H1 (cell line): ENCODE results near the gene PROM2. TPM values are rescaled to one million over a fixed set of nuclear protein-coding genes. Genes with fewer than 3 reads are reported as not detected.

Experiments
- CTCF ChIA-PET: fragments of 300-600 bp; sonication (Branson Sonifier 250); formaldehyde crosslinking; loops from one replicate; lab custom pipeline; 2021; ENCODE audit not compliant: partially characterized antibody; lab: Charles Lee
- POLR2A ChIA-PET: fragments of 300-600 bp; sonication (Branson Sonifier 250); formaldehyde crosslinking; loops from one replicate; lab custom pipeline; 2021; ENCODE audit warnings: inconsistent platforms; ENCODE audit not compliant: partially characterized antibody; lab: Charles Lee
- DNase-seq, 2 experiments: peaks; one replicate each; pipeline versions ENCODE4 v3.0.0 to v3.0.0-alpha.2; 2010 to 2022; ENCODE audit warnings: low spot score in 2 of 2, low read depth in 1 of 2, mixed read lengths in 1 of 2
- FAIRE-seq: peaks from 2 replicates; lab custom pipeline; 2011; peaks lifted over from hg19 to GRCh38; lab: Jason Lieb, UNC
- H2AFZ ChIP-seq: 2 replicates; pipeline ENCODE4 v1.8.1; 2012; ENCODE audit warnings: low read length, inconsistent platforms
- H2AK5ac ChIP-seq: 2 replicates; pipeline ENCODE4 v1.6.1; 2013; ENCODE audit warnings: low read depth, low read length
- H2BK120ac ChIP-seq: replicated peaks from 2 replicates; pipeline ENCODE3; 2013; ENCODE audit warnings: low read depth, low read length, inconsistent platforms
- H2BK12ac ChIP-seq: 2 replicates; pipeline ENCODE4 v1.6.1; 2013; ENCODE audit warnings: low read depth, low read length
- H2BK15ac ChIP-seq: 2 replicates; pipeline ENCODE4 v1.6.1; 2013; ENCODE audit warnings: low read length
- H2BK20ac ChIP-seq: 2 replicates; pipeline ENCODE4 v1.6.1; 2013; ENCODE audit warnings: low read length
- H2BK5ac ChIP-seq: 2 replicates; pipeline ENCODE4 v1.6.1; 2013; ENCODE audit warnings: low read depth, low read length
- H3K14ac ChIP-seq: 2 replicates; pipeline ENCODE4 v1.6.1; 2013; ENCODE audit warnings: inconsistent platforms; ENCODE audit not compliant: insufficient read length
- H3K18ac ChIP-seq: 2 replicates; pipeline ENCODE4 v1.6.1; 2013; ENCODE audit warnings: low read length; ENCODE audit errors: extremely low read depth
- H3K23ac ChIP-seq: 2 replicates; pipeline ENCODE4 v1.6.1; 2013; ENCODE audit warnings: inconsistent platforms; ENCODE audit not compliant: insufficient read length
- H3K23me2 ChIP-seq: 2 replicates; pipeline ENCODE4 v1.6.1; 2013; ENCODE audit warnings: low read depth, low read length
- H3K27ac ChIP-seq: 2 replicates; pipeline ENCODE4 v1.6.1; 2011; ENCODE audit warnings: low read depth, low read length, inconsistent platforms
- H3K27me3 ChIP-seq, 4 experiments: replicated peaks in 1 of 4; 1 replicate in 1 of 4; 2 replicates in 3 of 4; pipeline versions ENCODE4 v1.6.1 to v1.8.1; 2011 to 2013; ENCODE audit warnings: low read length in 3 of 4, mild to moderate bottlenecking in 3 of 4, inconsistent platforms in 2 of 4, mixed read lengths in 2 of 4, moderate library complexity in 1 of 4; ENCODE audit not compliant: control insufficient read depth in 3 of 4, insufficient read depth in 3 of 4; ENCODE audit errors: extremely low read depth in 1 of 4
- H3K36me3 ChIP-seq, 4 experiments: 2 replicates each; pipeline versions ENCODE4 v1.6.1 to v1.8.1; 2011 to 2013; ENCODE audit warnings: mild to moderate bottlenecking in 4 of 4, low read length in 3 of 4, moderate library complexity in 2 of 4, control low read depth in 1 of 4, inconsistent platforms in 1 of 4; ENCODE audit not compliant: insufficient read depth in 4 of 4, control insufficient read depth in 2 of 4
- H3K4ac ChIP-seq: replicated peaks from 2 replicates; pipeline ENCODE3; 2013; ENCODE audit warnings: low read length, low read depth, mixed read lengths, inconsistent platforms; ENCODE audit not compliant: insufficient read length
- H3K4me1 ChIP-seq, 4 experiments: replicated peaks in 1 of 4; 1 replicate in 1 of 4; 2 replicates in 3 of 4; pipeline versions ENCODE4 v1.6.1 to v1.8.1; 2011 to 2013; ENCODE audit warnings: low read length in 3 of 4, inconsistent platforms in 2 of 4, mixed read lengths in 1 of 4; ENCODE audit not compliant: insufficient read depth in 4 of 4, control insufficient read depth in 3 of 4
- H3K4me2 ChIP-seq, 2 experiments: 2 replicates each; pipeline versions ENCODE4 v1.6.1 to v1.8.1; 2011 to 2013; ENCODE audit warnings: low read depth in 2 of 2, low read length in 2 of 2, control low read depth in 1 of 2, inconsistent platforms in 1 of 2, mild to moderate bottlenecking in 1 of 2; ENCODE audit not compliant: insufficient read depth in 1 of 2
- H3K4me3 ChIP-seq, 4 experiments: fragments of 200-600, 300-600 bp in 1 of 4; sonication (generic), shearing (Covaris generic), sonication (Bioruptor Twin) in 1 of 4; 2 replicates each; pipeline versions ENCODE4 v1.5.1 to v1.8.1; 2011 to 2016; ENCODE audit warnings: low read length in 4 of 4, low read depth in 3 of 4, control low read depth in 2 of 4, inconsistent platforms in 2 of 4, mild to moderate bottlenecking in 2 of 4, mixed read lengths in 1 of 4, moderate library complexity in 1 of 4; ENCODE audit not compliant: insufficient read depth in 2 of 4; ENCODE audit errors: extremely low read depth in 1 of 4
- H3K56ac ChIP-seq: replicated peaks from 2 replicates; pipeline ENCODE3; 2013; ENCODE audit warnings: low read depth, mild to moderate bottlenecking, mixed read lengths, low read length, inconsistent platforms; ENCODE audit not compliant: insufficient read length
- H3K79me1 ChIP-seq: 2 replicates; pipeline ENCODE4 v1.6.1; 2013; ENCODE audit warnings: low read depth, low read length, control low read depth
- H3K79me2 ChIP-seq, 2 experiments: 2 replicates each; pipeline versions ENCODE4 v1.6.1 to v1.8.1; 2012 to 2013; ENCODE audit warnings: low read length in 2 of 2, mild to moderate bottlenecking in 2 of 2, inconsistent platforms in 1 of 2; ENCODE audit not compliant: insufficient read depth in 2 of 2, control insufficient read depth in 1 of 2
- H3K9ac ChIP-seq, 4 experiments: replicated peaks in 1 of 4; 1 replicate in 1 of 4; 2 replicates in 3 of 4; pipeline versions ENCODE4 v1.6.1 to v1.8.1; 2011 to 2013; ENCODE audit warnings: low read depth in 3 of 4, low read length in 3 of 4, control low read depth in 2 of 4, mild to moderate bottlenecking in 2 of 4, moderate library complexity in 2 of 4, inconsistent platforms in 1 of 4; ENCODE audit errors: extremely low read depth in 1 of 4
- H3K9me3 ChIP-seq, 2 experiments: 2 replicates each; pipeline versions ENCODE4 v1.6.1 to v1.8.1; 2012 to 2013; ENCODE audit warnings: mild to moderate bottlenecking in 2 of 2, moderate library complexity in 2 of 2, control low read depth in 1 of 2, inconsistent platforms in 1 of 2, low read depth in 1 of 2, low read length in 1 of 2, mixed read lengths in 1 of 2; ENCODE audit not compliant: insufficient read depth in 2 of 2
- H4K20me1 ChIP-seq, 2 experiments: replicated peaks in 1 of 2; 2 replicates each; pipeline versions ENCODE3 to v1.8.1; 2011 to 2013; ENCODE audit warnings: inconsistent platforms in 2 of 2, low read length in 2 of 2, mild to moderate bottlenecking in 1 of 2; ENCODE audit not compliant: insufficient read depth in 2 of 2, control insufficient read depth in 1 of 2
- H4K5ac ChIP-seq: 2 replicates; pipeline ENCODE4 v1.6.1; 2013; ENCODE audit warnings: low read length, low read depth, mixed read lengths, inconsistent platforms; ENCODE audit not compliant: insufficient read length
- H4K8ac ChIP-seq: 2 replicates; pipeline ENCODE4 v1.8.0; 2013; ENCODE audit warnings: mild to moderate bottlenecking, moderate library complexity, low read length, inconsistent platforms; ENCODE audit not compliant: insufficient read depth; ENCODE audit errors: extremely low read depth
- H4K91ac ChIP-seq: replicated peaks from 2 replicates; pipeline ENCODE3; 2013; ENCODE audit warnings: low read length, mixed read lengths, inconsistent platforms; ENCODE audit not compliant: insufficient read length
- BACH1 ChIP-seq: IDR thresholded peaks from 2 replicates; pipeline ENCODE4 v1.6.1; 2012; ENCODE audit warnings: low read length, improper control_type of control experiment
- CHD1 ChIP-seq: IDR thresholded peaks from 2 replicates; pipeline ENCODE4 v1.6.1; 2012; ENCODE audit warnings: low read depth, low read length, improper control_type of control experiment
- CHD2 ChIP-seq: IDR thresholded peaks from 2 replicates; pipeline ENCODE4 v1.6.1; 2012; ENCODE audit warnings: low read length, improper control_type of control experiment
- EZH2 ChIP-seq: fragments of 200-600 bp; sonication (generic); IDR thresholded peaks from 2 replicates; pipeline ENCODE4 v1.7.1; 2012; ENCODE audit warnings: low read depth, mild to moderate bottlenecking, moderate library complexity, low read length, inconsistent platforms; ENCODE audit not compliant: severe bottlenecking
- KDM5A ChIP-seq: fragments of 200-600 bp; IDR thresholded peaks from 2 replicates; pipeline ENCODE4 v1.7.1; 2012; ENCODE audit warnings: mild to moderate bottlenecking, low read length, inconsistent platforms, mixed read lengths
- MAFK ChIP-seq: IDR thresholded peaks from 2 replicates; pipeline ENCODE4 v1.6.1; 2012; ENCODE audit warnings: low read depth, mild to moderate bottlenecking, improper control_type of control experiment, low read length
- RFX5 ChIP-seq: IDR thresholded peaks from 2 replicates; pipeline ENCODE4 v1.6.1; 2011; ENCODE audit warnings: low read depth, low read length, improper control_type of control experiment, borderline replicate concordance
- RXRA ChIP-seq: IDR thresholded peaks from 2 replicates; pipeline ENCODE4 v1.6.1; 2011; ENCODE audit warnings: low read depth, mild to moderate bottlenecking, low read length, moderate library complexity; ENCODE audit not compliant: insufficient read depth
- SIN3A ChIP-seq, 2 experiments: IDR thresholded peaks in 1 of 2; conservative IDR thresholded peaks in 1 of 2; 2 replicates each; pipeline ENCODE4 v1.6.1; 2011 to 2012; ENCODE audit warnings: low read length in 2 of 2, improper control_type of control experiment in 1 of 2, low read depth in 1 of 2, mild to moderate bottlenecking in 1 of 2
- SIX5 ChIP-seq: IDR thresholded peaks from 2 replicates; pipeline ENCODE4 v1.6.1; 2011; ENCODE audit warnings: mild to moderate bottlenecking, low read depth, low read length
- SRF ChIP-seq: IDR thresholded peaks from 2 replicates; pipeline ENCODE4 v1.6.1; 2011; ENCODE audit warnings: mild to moderate bottlenecking, low read depth, low read length, moderate library complexity
- TAF7 ChIP-seq: optimal IDR thresholded peaks from 2 replicates; pipeline ENCODE3; 2011; ENCODE audit warnings: low read depth, mild to moderate bottlenecking, inconsistent platforms, low read length, moderate library complexity, borderline replicate concordance
- TCF12 ChIP-seq: IDR thresholded peaks from 2 replicates; pipeline ENCODE4 v1.6.1; 2011; ENCODE audit warnings: low read depth, mild to moderate bottlenecking, low read length
- TEAD4 ChIP-seq: IDR thresholded peaks from 2 replicates; pipeline ENCODE4 v1.6.1; 2012; ENCODE audit warnings: low read depth, low read length, inconsistent platforms, mixed read lengths
- polyA plus RNA-seq, 7 experiments: library from polyadenylated mRNA; depleted of rRNA in 3 of 7; stranded (reverse) in 5 of 7; unstranded in 2 of 7; fragments of >200 nt in 5 of 7; fragments of 200-250 nt in 2 of 7; gene quantifications; 1 replicate in 5 of 7; 2 replicates in 1 of 7; 4 replicates in 1 of 7; pipeline versions ENCODE4 v1.2.1 to v1.2.3, GENCODE V29; 2011 to 2013; ENCODE audit warnings: missing spikeins in 2 of 7, mixed read lengths in 2 of 7
- total RNA-seq: library from RNA; stranded (reverse); fragmentation: NEBNext Ultra II Directional; extraction: Animal tissue kit (Norgen Biotek cat#: 25700); gene quantifications from 2 replicates; pipeline ENCODE4 v1.2.1, GENCODE V29; 2021

The PROM2 gene
- total and polyA plus RNA-seq, 2 of the 8 experiments (the other 6 are each of a cell fraction or from before 2014, with no cell fraction given), result 1.6 to 3.8 TPM

DNA sequence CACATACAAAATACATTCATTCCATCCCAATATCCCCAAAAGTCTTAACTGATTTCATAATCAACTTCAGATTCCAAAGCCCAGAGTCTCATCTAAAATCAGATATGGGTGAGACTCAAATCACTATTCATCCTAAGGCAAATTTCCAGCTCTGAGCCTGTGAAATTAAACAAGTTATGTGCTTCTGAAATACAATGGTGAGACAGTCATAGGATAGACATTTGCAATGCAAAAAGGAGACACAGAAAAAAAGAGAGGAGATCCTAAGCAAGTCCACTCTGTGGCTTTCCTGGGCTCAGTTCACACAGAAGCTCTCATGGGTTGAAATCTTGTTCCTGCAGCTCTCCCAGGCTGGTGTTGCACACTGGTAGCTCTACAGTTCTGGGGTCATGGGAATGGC is 48.6 kb upstream of the PROM2 start:
- H3K36me3 ChIP-seq, result peaks cover 0 to 4% (median 0%) of the 10 kb centered on the region in 4 experiments; a peak in 2 of 8 replicates
- no peak overlapping the region for H3K56ac ChIP-seq
- H3K23me2 ChIP-seq, result no peaks in the 10 kb centered on the region
- POLR2A ChIA-PET, result no interaction called here
- H3K4me2 ChIP-seq, result no peak overlapping the region
- no peak overlapping the region for H3K23ac ChIP-seq
- H2BK120ac ChIP-seq, result no peak overlapping the region
- no peaks in the 10 kb centered on the region for H3K79me1 ChIP-seq
- no peak overlapping the region for H2BK12ac ChIP-seq
- H3K79me2 ChIP-seq, result no peaks in the 10 kb centered on the region
- no peak for FAIRE-seq
- no peak overlapping the region for H2BK15ac ChIP-seq
- H2AK5ac ChIP-seq, result no peak overlapping the region
- H3K27me3 ChIP-seq, result no peaks in the 10 kb centered on the region
- H4K8ac ChIP-seq, result no peak overlapping the region
- DNase-seq, result no peak
- no peak overlapping the region for H3K27ac ChIP-seq
- H2AFZ ChIP-seq, result no peak overlapping the region
- no peak overlapping the region for H3K4ac ChIP-seq
- H3K9me3 ChIP-seq, result peaks cover 63 to 68% of the 10 kb centered on the region in 2 experiments
- TF ChIP-seq EZH2, result no peak
- TF ChIP-seq RFX5, result no peak
- TF ChIP-seq TCF12, result no peak
- no peak for TF ChIP-seq TAF7
- TF ChIP-seq SIX5, result no peak
- no peak for TF ChIP-seq CHD1
- TF ChIP-seq KDM5A, result no peak
- TF ChIP-seq MAFK, result no peak
- no peak for TF ChIP-seq TEAD4
- TF ChIP-seq CHD2, result no peak
- no peak for TF ChIP-seq BACH1
- no peak for TF ChIP-seq RXRA
- no peak for TF ChIP-seq SRF
- TF ChIP-seq SIN3A (conservative IDR thresholded peaks at IDR 0.05 in 1 of 2, IDR thresholded peaks at IDR 0.05 in 1 of 2; ENCODE audit: low read depth in 1 of 2, low read length in 2 of 2), result no peak
- TF ChIP-seq, all 59 proteins: peak for 0
- H4K20me1 ChIP-seq, result no peaks in the 10 kb centered on the region
- CTCF ChIA-PET, result no interaction called here
- H2BK5ac ChIP-seq, result no peak overlapping the region
- H4K5ac ChIP-seq, result no peak overlapping the region
- H3K9ac ChIP-seq, result no peak overlapping the region
- H3K4me1 ChIP-seq, result no peaks in the 10 kb centered on the region
- H2BK20ac ChIP-seq, result no peak overlapping the region
- no peak overlapping the region for H3K4me3 ChIP-seq
- H3K14ac ChIP-seq, result no peak overlapping the region
- no peak overlapping the region for H4K91ac ChIP-seq
- no peak overlapping the region for H3K18ac ChIP-seq
